Endothelial cell (in vitro differentiated cells): ENCODE measurements around the gene DBX2. TPM values are rescaled to one million over a fixed set of nuclear protein-coding genes. Genes with fewer than 3 reads are reported as not detected.

ENCODE experiments used
- DNase-seq: peaks from one replicate; pipeline ENCODE4 v3.0.0; 2021; ENCODE audit warnings: low spot score
- H3K27ac Mint-ChIP-seq: one replicate; pipeline ENCODE4 v1.8.0; 2021; ENCODE audit warnings: mixed read lengths, inconsistent platforms; ENCODE audit not compliant: unreplicated experiment
- H3K27me3 Mint-ChIP-seq: one replicate; pipeline ENCODE4 v1.8.0; 2021; ENCODE audit warnings: mild to moderate bottlenecking, moderate library complexity, mixed read lengths, inconsistent platforms; ENCODE audit not compliant: unreplicated experiment
- H3K36me3 Mint-ChIP-seq: one replicate; pipeline ENCODE4 v1.8.0; 2021; ENCODE audit warnings: mild to moderate bottlenecking, low read depth, mixed read lengths, inconsistent platforms; ENCODE audit not compliant: unreplicated experiment
- H3K4me1 Mint-ChIP-seq: one replicate; pipeline ENCODE4 v1.8.0; 2021; ENCODE audit warnings: mild to moderate bottlenecking, mixed read lengths, inconsistent platforms; ENCODE audit not compliant: unreplicated experiment
- H3K4me3 Mint-ChIP-seq: one replicate; pipeline ENCODE4 v1.8.0; 2021; ENCODE audit warnings: mild to moderate bottlenecking, mixed read lengths, inconsistent platforms; ENCODE audit not compliant: unreplicated experiment
- H3K9me3 Mint-ChIP-seq: one replicate; pipeline ENCODE4 v1.8.0; 2021; ENCODE audit warnings: mixed read lengths, inconsistent platforms; ENCODE audit not compliant: unreplicated experiment
- total RNA-seq: library from RNA; stranded (reverse); fragmentation: NEBNext Ultra II Directional; extraction: Animal tissue kit (Norgen Biotek cat#: 25700); gene quantifications from one replicate; pipeline ENCODE4 v1.2.1, GENCODE V29; 2021; ENCODE audit not compliant: unreplicated experiment
- TF ChIP-seq, protein P1 (sequence below): fragments of 200-600 bp; sonication (generic); IDR thresholded peaks from one replicate; pipeline ENCODE4 v1.5.0; 2021; ENCODE audit warnings: antibody characterized with exemption; ENCODE audit not compliant: unreplicated experiment

Gene DBX2
- total RNA-seq, 1 donor from 2014 or later = not detected

DNA sequence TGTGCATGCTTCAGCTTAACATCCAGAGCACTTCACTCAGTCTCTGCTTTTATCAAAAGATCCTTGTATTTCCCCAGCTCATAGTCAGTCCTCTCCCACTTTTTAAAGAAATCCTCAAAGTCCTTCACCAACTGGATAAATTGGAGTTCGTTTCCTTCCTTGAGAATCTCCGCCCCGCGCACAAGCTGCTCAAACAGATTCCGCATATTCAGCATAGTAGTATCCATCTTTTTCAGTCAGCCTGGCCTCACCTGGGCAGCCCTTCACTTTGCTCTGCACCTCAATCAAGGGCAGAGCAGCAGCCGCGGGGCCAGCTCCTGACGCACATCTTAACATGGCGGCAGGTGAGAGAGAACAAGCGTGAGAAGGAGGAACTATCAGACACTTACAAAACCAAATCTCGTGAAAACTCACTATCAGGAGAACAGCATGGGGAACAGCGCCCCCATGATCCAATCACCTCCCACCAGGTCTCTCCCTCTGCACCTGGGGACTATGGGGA lies 14.3 kb upstream of the DBX2 start:
- no peak for DNase-seq
- TF ChIP-seq, protein P1, sequence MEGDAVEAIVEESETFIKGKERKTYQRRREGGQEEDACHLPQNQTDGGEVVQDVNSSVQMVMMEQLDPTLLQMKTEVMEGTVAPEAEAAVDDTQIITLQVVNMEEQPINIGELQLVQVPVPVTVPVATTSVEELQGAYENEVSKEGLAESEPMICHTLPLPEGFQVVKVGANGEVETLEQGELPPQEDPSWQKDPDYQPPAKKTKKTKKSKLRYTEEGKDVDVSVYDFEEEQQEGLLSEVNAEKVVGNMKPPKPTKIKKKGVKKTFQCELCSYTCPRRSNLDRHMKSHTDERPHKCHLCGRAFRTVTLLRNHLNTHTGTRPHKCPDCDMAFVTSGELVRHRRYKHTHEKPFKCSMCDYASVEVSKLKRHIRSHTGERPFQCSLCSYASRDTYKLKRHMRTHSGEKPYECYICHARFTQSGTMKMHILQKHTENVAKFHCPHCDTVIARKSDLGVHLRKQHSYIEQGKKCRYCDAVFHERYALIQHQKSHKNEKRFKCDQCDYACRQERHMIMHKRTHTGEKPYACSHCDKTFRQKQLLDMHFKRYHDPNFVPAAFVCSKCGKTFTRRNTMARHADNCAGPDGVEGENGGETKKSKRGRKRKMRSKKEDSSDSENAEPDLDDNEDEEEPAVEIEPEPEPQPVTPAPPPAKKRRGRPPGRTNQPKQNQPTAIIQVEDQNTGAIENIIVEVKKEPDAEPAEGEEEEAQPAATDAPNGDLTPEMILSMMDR = no peak
- no peaks in the 10 kb centered on the region for H3K9me3 Mint-ChIP-seq
- H3K27ac Mint-ChIP-seq = no peak overlapping the region
- no peak overlapping the region for H3K4me3 Mint-ChIP-seq
- no peaks in the 10 kb centered on the region for H3K4me1 Mint-ChIP-seq
- H3K36me3 Mint-ChIP-seq = peaks cover 4% of the 10 kb centered on the region
- no peaks in the 10 kb centered on the region for H3K27me3 Mint-ChIP-seq

DNA sequence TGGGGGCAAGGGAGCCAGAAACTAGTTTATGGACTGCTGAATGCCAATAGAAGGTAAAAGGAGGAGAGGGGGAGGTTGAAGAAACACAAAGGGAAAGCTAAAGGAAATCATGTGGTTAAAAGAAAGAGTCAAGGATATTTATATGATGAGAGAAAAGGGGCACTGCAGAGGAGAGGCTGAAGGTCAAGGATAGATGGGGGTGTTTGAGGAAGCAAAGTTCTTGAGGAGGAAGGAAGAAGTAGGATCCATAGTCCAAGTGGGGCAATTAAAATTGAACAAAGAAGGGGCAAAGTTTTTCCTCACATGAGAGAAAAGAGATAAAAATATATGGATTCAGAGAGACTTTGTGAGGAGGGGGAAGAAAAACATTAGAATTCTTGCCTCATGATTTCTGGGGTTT lies 10.1 kb upstream of the DBX2 start:
- H3K4me3 Mint-ChIP-seq = no peak overlapping the region

GRCh38 chr12:45051572-45052125 lies 750 bp upstream of the DBX2 start:
- Mint-ChIP-seq H3K4me3 (peak overlapping the region; percentile 83), H3K9me3 (no peaks in the 10 kb centered on the region), H3K27me3 (peaks cover 3% of the 10 kb centered on the region), H3K36me3 (no peaks in the 10 kb centered on the region), H3K4me1 (peaks cover 11% of the 10 kb centered on the region), H3K27ac (no peak overlapping the region)
- TF ChIP-seq, protein P1 = no peak
- no peak for DNase-seq

More for the DNA sequence above, 10.1 kb upstream of the DBX2 start:
- TF ChIP-seq, protein P1 = no peak
- H3K4me1 Mint-ChIP-seq = no peaks in the 10 kb centered on the region
- H3K36me3 Mint-ChIP-seq = peaks cover 4% of the 10 kb centered on the region
- no peak overlapping the region for H3K27ac Mint-ChIP-seq
- DNase-seq = no peak
- H3K9me3 Mint-ChIP-seq = no peaks in the 10 kb centered on the region
- no peaks in the 10 kb centered on the region for H3K27me3 Mint-ChIP-seq

DNA sequence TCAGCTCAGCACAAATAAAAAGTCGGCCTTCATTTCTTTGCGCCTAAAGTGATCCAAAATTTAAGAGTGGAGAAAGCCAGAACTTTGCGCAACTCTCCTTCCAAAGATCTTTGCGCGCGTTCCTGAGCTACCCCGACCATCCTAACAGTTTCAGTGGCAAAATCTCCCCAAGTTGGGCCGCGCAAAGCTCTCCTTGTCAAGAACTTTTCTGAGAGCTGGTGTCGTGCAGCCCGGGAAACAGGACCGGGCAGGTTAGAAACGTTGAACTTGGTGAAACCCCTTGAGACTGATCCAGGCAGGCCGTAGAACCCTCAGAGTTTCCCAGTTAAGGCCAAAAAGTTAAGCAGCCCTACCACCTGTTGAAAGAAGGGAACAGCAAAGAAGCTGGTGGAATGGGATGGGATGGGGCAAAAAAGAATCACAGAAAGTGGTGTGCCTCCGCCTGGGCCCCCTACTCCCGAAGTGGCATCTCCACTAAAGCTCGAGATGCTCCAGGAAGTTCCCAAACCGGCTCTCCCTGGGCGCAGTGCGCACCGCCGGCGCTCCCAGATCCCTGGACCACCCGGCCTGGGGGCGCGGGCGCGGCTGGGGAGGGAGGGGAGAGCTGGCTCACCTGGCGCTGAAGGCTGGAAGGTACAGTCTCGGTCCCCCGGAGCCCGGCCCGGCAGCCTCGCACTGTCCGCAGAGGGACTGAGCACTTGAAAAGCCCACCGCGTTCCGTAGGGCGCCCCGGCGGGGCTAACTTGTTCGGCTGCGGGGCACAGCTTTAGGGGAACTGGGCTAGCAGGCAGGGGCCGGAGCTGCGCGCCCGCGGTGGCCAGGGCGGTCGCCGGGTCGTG lies 768 bp downstream of the DBX2 start:
- H3K27ac Mint-ChIP-seq = no peak overlapping the region
- no peaks in the 10 kb centered on the region for H3K9me3 Mint-ChIP-seq
- H3K36me3 Mint-ChIP-seq = no peaks in the 10 kb centered on the region
- peaks cover 11% of the 10 kb centered on the region for H3K4me1 Mint-ChIP-seq
- peak overlapping the region; percentile 89 for H3K4me3 Mint-ChIP-seq
- peaks cover 3% of the 10 kb centered on the region for H3K27me3 Mint-ChIP-seq
- peak; percentile 8 for DNase-seq
- TF ChIP-seq, protein P1 = no peak

GRCh38 chr12:45042599-45042998 lies 8.3 kb downstream of the DBX2 start:
- no peak for DNase-seq
- Mint-ChIP-seq H3K4me3 (no peak overlapping the region), H3K36me3 (no peaks in the 10 kb centered on the region), H3K4me1 (no peaks in the 10 kb centered on the region), H3K27ac (no peak overlapping the region), H3K9me3 (no peaks in the 10 kb centered on the region), H3K27me3 (no peaks in the 10 kb centered on the region)
- TF ChIP-seq, protein P1 = no peak
